GM18508 (cell line): ENCODE data around the gene FARP1.

ENCODE experiments used
- ATAC-seq: cut with Tn5 transposase; IDR thresholded peaks from one replicate; pipeline ENCODE4 v1.9.1; 2021; ENCODE audit warnings: moderate number of reproducible peaks; ENCODE audit not compliant: insufficient read depth, unreplicated experiment

The FARP1 gene

GRCh38 chr13:98200211-98200878, 57.5 kb downstream of the FARP1 start:
- ATAC-seq, result no peak

- no peak for ATAC-seq
Observed at GRCh38 chr13:98201189-98201588, 58.3 kb downstream of the FARP1 start.

DNA sequence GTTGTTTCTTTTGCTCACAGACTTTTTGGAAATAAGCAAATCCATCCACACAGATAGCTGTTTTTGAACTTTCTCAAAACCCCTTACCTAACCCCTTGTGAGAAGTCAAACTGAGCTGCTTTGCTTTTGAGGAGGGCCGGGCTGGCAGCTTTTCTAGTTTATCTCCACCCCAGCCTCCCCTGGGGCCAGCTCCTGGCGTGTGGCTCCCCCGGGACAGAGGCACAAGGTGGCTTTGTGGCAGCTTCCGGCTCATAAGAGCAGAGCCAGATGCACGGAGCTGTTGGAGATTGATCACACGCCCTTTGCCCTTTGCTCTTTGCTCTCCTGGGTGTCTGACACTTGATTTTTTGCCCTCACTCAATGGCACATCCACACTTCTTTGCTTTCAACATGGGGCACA, 59.1 kb downstream of the FARP1 start:
- no peak for ATAC-seq

- no peak for ATAC-seq
Observed at GRCh38 chr13:98203646-98204326, 60.9 kb downstream of the FARP1 start.

DNA sequence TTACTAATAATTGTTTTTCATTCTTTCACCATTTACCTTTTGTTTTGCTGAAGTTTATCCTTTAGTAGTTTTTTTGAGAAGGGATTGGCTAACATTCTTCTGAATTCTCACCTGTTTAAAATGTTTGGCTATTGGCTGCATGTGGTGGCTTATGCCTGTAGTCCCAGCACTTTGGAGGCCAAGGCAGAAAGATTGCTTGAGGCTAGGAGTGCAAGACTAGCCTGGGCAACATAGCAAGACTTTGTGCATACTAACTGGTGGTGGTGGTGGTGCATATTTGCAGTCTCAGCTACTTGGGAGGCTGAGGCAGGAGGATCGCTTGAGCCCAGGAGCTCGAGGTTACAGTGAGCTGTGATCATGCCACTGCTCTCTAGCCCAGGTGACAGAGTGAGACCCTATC, 61.7 kb downstream of the FARP1 start:
- no peak for ATAC-seq

- no peak for ATAC-seq
Observed at GRCh38 chr13:98206946-98207345, 64.1 kb downstream of the FARP1 start.

GRCh38 chr13:98207416-98207815, 64.5 kb downstream of the FARP1 start:
- no peak for ATAC-seq

DNA sequence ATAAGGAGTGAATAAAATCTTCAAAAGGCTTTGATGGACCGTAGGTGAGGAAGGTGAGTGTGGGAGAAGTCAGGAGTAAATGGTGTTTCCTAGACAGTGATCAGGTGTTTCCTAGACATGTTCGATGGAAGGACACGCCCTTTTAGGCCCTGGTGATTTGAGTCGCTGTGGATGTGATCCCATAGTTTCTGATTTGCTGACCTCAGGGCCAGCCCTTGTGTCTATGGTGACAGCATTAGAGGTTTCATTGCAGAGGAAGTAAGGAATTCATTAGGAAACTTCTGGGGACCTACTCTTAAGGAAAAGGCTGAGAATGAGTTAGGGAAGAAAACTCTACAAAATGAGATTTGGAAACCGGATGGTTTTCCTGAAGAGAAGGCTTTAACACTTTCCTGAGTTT, 65.7 kb downstream of the FARP1 start:
- no peak for ATAC-seq

GRCh38 chr13:98212763-98213162, 69.9 kb downstream of the FARP1 start:
- no peak for ATAC-seq

- no peak for ATAC-seq
Observed at GRCh38 chr13:98213354-98213753, 70.5 kb downstream of the FARP1 start.

- no peak for ATAC-seq
Observed at GRCh38 chr13:98214008-98214643, 71.2 kb downstream of the FARP1 start.

- ATAC-seq, result no peak
Observed at GRCh38 chr13:98214707-98215106, 71.8 kb downstream of the FARP1 start.

- ATAC-seq, result no peak
Observed at GRCh38 chr13:98215508-98215907, 72.6 kb downstream of the FARP1 start.

DNA sequence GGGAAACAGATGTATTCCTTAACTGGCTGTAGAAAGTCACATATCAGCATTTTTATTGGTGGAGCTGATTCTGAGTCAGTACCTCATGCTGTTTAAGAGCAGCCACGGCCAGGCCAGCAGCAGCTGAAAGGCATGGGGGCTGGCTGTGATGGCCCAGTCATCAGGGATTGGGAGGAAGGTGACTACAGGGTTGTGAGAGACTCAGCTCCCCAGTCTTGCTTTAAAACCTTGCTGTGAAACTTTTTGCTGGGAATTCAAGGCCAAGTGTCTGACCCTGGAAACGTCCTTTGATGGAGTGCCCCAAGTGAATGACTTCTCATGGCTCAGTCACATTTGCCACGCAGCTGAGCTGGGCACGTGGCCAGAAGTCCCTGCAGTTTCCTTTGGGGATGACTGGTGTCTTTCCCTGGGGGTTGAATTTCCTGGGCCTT, 73.3 kb downstream of the FARP1 start:
- no peak for ATAC-seq

DNA sequence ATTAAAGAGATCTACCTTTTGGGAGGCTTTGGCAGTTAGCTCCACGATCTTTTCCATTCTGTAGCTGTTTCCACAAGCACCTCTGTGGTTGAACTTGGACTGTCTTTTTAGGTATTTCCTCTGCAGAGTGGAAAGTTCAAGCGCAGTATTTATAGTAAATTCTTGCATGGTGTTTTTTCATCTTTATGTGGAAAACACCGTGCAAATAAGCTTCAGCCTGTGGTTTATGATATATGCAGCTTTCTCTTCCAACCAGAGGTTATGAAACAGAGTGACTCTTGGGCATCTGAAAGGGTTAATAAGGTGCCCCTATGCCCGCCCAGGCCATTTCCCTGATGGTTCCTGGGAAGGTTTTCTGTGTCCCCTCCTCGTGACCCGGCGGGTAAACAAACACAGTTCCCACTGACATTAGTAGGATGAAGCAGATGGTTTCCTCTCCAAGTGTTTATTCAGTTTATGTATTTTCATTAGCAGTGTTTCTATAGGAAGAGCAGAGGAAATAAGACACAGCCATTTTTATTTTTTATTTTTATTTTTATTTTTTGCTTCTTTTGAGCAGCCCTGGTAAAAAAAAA, 73.9 kb downstream of the FARP1 start:
- ATAC-seq, result no peak

GRCh38 chr13:98217597-98217996, 74.7 kb downstream of the FARP1 start:
- ATAC-seq, result no peak

DNA sequence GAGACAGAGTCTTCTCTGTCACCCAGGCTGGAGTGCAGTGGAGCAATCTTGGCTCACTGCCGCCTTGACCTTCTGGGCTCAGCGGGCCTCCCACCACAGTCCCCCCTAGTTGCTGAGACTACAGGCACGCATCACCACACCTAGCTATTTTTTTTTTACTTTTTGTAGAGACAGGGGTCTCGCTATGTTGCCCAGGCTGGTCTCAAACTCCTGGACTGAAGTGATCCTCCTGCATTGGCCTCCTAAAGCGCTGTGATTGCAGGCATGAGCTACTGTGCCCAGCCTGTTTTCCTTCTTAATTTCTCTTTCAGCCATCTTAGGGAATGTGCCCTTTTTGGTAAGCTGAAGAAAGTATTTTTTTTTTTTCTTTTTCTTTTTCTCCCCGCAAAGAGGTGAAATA, 76.8 kb downstream of the FARP1 start:
- no peak for ATAC-seq

GRCh38 chr13:98220271-98220791, 77.4 kb downstream of the FARP1 start:
- ATAC-seq, result no peak

DNA sequence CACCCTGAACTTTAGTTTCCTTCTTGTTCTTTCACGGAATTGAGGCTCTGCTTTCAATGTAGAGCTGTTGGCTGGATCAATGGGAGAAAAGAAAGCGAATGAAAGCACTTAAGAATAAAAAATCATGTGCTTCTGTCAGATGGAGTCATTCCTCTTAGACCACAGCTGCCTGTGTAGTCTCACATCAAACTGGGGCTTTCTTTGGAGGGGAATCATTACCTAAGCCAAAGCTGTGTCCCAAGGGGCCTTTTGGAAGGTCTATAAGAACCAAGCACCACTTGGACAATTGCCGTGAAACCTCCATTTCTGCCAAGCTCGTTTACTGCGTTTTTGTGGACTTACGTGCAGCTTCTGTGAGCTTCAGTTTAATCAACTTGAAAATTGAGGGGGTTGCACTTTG, 78.3 kb downstream of the FARP1 start:
- ATAC-seq, result no peak

- no peak for ATAC-seq
Observed at GRCh38 chr13:98222081-98222554, 79.2 kb downstream of the FARP1 start.

GRCh38 chr13:98222816-98223215, 79.9 kb downstream of the FARP1 start:
- no peak for ATAC-seq
